GM19239 (cell line): ENCODE results near the gene MSRB1.

Experiments
- DNase-seq: peaks from one replicate; pipeline ENCODE4 v3.0.0; 2011; ENCODE audit warnings: low spot score; ENCODE audit not compliant: insufficient read length
- FAIRE-seq: peaks from 2 replicates; lab custom pipeline; 2011; peaks lifted over from hg19 to GRCh38; lab: Jason Lieb, UNC

MSRB1 gene

DNA sequence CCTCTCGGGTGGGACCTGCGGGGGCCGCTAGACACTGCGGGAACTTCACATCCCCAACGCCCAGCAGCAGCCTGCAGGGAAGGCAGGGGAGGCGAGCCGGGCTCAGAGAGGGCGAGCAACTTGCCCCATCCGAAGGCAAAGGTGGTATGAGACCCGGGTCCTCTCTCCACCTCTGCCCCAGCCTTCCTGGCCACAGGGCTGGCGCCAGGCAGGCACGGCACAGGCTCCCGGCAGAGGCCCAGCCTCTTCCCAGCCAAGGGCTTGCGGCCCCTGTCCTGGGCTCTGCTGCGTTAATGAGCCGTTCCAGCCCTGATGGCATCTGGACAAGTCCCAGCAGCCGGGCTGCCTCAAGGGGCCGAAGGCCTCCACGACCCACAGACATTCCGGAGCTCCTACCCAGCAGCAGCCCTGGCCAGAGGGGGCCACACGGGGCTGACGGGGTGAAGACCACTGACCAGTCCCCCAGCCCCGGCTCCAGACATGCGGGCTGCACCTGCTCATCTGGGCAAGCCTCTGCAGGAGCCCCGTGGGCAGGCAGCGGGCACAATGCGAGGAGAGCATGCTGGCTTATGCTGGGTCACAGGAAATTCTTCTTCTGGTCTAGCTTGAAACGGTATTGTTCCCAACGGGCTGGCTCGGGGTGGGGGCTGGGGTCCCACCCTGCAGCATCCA lies 23.5 kb downstream of the MSRB1 start:
- no peak for FAIRE-seq
- no peak for DNase-seq

DNA sequence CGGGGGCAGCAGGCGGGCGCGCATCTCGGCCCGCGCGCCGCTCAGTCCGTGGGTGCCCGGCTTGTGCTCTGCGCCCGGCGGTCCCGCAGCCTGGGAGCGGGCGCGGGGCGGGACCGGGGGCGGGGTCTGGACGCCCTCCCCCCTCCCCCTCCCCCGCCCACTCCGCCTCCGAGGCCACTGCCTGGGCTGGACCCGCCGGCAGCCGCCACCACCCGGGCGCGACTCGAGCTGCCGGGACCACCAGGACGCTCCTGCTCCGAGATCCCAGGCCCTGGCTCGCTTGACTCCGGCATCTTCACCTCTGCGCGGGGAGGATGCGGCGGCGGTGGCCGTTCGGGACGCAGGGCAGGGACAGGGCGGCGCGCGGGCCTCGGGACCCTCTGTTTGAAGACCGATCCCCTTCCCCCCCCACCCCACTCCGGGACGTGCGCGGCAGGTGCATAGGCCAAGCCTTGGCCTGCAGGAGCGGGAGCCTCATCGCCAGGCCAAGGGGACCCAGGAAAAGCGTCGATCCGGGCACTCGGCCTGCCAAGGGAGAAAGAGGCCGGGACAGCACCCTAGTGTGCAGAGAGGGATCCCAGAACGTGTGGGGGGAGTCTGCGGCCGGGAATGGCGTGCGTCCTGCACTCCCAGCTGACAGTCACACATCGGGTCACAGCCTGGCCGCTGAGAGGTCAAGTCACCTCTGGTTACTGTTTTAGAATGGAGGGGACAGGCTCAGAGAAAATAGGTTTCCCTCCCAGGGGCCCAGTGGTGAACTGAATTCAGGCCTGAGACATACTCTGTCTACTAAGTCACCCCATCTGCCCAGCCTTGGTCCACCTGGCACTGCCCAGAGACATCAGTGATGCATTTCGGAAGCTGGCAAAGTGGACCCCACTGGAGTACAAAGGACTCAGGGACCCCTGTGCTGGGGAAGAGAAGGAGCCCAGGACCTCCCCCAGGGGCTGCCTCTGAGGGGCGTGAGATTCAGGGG lies 24.4 kb downstream of the MSRB1 start, which contains the start of gene HS3ST6:
Gene HS3ST6 (minus strand): TSS at position 65 of the 976 bp plus-strand sequence. CDS start 92 bp downstream, outside the sequence.
- no peak for FAIRE-seq
- DNase-seq = no peak

DNA sequence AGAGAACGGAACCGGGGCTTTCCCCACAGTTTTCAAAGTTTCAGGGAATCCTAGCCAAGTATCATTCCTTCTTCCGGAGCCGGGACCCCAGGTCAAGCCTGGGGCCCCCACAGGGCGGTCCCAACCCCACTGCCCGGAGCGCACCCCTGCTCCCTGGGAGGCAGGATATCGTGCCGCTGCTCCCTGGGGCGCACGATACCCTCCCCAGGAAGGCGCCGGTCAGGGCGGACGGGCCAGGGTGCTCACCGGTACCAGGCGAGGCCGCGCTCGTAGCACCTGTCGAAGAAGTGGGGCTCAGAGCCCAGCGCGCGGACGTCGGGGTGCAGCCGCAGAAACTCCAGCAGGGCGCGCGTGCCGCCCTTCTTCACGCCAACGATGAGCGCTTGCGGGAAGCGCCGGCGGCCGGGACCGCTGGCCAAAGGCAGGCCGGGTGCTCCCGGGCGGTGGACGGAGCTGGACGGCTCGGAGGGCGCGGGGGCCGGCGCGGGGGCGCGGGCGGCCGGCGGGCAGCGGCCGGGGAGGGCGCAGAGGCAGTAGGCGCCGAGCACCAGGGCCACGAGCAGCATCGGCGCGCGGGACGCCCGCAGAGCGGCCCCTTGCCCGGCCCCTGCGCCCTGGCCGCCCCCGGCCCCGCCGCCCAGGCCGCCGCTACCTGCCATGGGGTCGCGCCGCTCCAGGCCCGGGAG lies 25.2 kb downstream of the MSRB1 start:
- FAIRE-seq (no peak), DNase-seq (no peak)

DNA sequence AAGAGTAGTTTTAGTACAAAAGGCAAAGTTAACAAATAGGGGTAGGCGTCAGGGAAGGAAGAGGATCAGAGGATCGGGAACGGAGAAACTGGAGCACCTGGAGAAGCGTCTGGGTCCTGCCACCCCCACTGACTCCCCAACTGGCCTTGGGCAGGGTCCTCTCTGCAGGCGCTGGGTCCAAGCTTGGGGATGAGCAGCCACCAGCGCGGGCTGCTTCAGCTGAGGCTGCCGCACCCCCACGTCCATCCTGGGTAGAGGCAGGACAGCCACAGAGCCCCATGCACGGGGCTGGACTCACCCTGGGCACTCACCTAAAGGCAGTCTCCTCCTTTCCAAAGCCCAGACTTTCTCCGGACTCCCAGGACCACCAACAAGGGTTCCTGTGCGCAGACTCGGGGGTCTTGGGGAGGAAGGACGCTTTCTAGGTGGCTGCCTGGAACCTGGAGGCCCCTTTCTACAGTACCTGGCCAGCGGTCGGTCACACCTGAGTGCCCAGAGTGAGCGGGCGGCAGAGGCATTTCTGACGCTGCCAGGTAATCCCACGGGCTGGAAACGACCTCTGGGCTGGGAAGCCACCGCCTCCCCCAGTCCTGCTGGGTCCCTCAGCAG lies 25.8 kb downstream of the MSRB1 start:
- no peak for FAIRE-seq
- DNase-seq = no peak

DNA sequence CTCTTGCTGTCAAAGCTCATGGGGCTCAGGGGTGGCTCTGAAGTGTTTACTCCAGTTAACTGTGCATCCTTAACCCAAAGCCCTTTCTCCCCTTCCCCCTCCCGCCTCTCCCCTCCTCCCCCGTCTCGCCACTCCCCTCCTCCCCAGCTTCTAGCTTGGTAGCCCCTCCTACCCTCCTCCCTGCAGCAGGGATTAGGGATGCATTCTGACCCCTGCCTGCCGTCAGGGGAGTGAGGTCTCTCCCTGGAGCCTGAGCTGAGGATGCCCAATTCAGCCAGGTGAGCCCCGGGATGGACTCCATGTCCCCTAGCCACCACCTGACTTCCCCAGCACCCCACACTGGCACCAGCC lies 26.4 kb downstream of the MSRB1 start:
- FAIRE-seq = no peak

DNA sequence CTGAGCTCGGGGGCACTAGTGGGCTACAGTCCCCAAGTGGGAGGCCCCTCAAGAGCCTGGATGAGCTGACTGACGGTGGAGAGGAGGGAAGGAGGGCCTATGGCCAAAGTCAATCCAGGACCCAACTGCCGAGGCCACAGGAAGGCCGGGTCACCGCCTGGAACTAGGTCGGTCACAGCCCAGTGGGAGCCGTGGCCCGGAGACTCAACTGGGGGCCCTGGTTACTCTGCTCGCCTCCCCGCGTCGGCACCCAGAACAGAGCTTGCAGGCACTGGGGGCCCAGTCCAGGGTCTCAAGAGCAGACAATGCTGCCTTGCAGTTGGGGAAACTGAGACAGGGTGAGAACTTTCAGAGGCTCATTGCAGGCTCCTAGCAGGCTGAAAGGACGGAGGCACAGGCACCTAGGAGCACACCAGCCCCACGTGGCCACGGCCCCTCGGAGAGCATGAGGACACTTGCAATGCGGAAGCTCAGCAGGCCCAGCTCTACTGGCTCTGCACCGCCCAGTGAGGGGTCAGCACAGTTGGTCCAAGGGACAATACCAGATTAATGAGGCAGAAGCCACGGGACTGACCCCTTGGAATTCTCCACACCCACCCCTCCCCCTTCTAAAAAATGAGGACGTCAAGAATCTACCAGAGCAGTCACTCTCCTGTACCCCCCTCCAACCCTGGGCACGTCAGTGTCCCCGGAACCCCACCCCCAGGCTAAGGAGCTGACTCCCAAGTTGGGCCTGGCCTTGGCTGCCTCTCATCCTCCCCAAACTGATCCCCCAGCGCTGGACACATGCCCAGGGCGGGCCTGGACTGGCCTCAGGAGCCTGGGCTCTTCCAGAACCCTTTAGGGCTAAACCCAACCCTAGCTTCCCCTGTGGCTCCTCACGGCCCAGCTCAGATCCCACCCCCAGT lies 27.0 kb downstream of the MSRB1 start:
- FAIRE-seq (no peak), DNase-seq (no peak)

More for the DNA sequence above, 26.4 kb downstream of the MSRB1 start:
- no peak for DNase-seq

DNA sequence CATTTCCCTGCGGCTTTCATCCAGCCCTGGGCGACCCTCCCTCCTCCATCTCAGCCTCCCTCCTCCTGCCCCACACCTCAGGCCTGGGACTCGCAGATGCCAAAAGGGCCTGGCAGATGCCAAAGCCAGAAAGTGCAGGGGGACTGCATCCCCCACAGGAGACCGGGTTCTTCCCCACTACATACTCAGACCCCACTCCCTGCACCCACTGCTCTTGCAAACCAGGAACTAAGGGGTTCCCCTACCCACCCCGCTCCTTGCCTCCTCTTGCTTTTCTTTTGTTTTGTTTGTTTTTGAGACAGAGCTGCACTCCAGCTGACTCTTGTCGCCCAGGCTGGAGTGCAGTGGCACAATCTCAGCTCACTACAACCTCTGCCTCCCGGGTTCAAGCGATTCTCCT lies 28.0 kb downstream of the MSRB1 start:
- FAIRE-seq = no peak

DNA sequence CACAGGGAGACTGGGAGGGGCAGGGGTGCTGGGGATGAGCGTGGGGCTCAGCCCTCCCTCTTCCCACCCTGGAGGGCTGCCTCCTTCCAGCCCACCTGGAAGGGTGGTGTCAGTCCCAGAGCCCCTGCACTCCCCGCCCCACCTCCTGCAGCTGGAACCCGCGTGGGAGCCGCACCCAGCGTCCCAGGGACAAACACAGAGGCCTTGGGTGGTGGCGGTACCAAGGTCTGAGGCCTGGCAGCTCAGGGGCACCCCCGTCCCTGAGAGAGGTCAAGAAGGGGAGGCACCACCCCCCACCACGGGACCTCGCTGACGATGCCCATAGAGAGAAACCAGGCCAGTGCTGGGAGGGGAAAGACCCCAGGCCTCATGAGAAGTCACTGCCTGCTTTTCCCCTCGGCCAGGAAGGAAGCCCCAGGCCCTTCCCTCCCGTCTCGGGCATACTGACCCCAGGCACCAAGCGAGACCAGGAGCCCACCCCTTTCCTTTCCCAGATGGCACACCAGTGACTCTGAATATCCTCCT lies 28.9 kb downstream of the MSRB1 start:
- no peak for DNase-seq
- FAIRE-seq = no peak

More for the DNA sequence above, 28.0 kb downstream of the MSRB1 start:
- DNase-seq = no peak

DNA sequence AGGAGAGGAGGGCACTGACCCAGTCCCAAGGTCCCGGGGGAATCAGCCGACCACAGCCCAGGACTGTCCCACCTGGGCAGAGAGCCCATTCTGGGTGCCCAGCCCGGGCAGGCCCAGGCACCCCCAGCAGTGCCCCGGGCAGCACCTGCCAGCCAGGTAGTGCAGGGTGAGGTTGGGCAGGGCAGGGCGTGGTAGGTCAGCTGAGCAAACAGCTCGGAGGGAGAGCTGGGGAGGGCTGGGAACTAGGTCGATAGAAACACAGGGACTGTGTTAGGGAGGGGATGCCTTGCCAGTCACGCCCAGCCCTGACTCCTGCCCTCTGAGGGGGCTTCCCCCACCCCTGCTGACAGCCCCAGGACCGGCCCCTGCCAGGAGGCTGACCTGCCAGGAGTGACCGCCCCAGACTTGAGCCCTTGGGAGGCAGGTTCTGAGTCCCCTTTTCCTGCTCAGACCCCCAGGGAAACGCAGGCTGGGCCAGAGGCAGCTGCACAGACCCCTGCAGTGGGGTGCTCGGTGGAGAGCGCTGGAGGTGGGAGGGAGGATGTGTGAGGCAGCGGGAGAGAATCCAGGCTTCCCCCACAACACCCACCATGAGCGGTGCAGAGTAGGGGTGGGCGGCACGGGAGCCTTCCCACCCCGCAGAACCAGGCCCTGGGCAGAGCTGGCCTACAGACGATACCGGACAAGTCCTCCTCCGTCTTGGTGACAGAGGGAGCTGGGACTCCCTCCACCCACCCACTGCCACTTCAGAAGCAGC lies 29.5 kb downstream of the MSRB1 start:
- DNase-seq (no peak), FAIRE-seq (no peak)

DNA sequence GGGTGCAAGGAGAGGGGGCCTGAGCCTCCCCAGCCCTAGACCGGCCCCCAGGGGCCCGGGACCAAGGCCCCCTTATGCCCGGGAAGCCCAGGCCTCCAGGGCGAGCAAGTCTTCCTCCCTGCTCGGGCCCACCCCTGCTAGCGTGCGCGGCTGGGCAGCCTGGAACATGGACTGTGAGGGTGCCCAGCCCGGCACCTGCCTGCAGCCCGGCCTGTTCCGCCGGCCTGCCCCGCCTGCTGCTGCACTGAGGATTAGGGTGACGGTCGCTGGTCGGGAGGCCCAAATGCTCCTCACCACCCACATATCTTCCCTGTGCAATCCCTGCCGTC lies 30.8 kb downstream of the MSRB1 start:
- no peak for FAIRE-seq

DNA sequence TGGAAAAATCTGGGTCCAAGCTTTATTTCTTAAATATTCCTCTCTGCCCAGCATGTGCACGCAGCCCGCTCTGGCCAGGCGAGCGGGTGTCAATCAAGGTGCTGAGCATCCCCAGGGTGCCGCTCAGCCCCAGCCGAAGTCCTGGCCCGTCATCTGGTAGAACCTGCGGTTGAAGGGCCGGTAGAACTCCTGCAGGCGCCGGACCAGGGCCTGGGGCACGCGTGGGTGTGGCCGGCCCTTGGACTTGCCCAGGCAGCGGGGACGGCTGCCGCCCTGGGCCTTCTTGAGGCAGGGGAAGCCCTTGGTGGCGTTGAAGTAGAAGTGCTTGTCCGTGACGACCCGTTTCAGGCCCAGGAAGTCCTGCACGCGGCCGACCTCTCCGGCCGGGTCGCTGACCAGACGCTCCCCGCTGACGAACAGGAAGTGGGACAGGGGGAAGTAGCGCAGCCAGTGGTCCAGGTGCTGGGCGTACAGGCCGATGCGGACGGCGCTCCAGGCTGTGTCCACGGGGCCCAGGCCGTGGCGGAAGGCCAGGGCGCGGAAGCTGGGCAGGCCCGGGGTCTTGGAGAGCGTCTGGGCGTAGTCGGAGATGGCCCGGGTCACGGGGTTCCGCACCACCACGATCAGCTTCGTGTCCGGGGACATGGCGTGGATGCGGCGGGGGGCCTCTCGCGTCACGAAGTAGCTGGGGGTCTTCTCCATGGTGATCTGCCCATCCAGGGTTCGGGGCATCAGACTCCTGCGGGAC lies 31.4 kb downstream of the MSRB1 start:
- DNase-seq (no peak), FAIRE-seq (no peak)

More for the DNA sequence above, 30.8 kb downstream of the MSRB1 start:
- no peak for DNase-seq

DNA sequence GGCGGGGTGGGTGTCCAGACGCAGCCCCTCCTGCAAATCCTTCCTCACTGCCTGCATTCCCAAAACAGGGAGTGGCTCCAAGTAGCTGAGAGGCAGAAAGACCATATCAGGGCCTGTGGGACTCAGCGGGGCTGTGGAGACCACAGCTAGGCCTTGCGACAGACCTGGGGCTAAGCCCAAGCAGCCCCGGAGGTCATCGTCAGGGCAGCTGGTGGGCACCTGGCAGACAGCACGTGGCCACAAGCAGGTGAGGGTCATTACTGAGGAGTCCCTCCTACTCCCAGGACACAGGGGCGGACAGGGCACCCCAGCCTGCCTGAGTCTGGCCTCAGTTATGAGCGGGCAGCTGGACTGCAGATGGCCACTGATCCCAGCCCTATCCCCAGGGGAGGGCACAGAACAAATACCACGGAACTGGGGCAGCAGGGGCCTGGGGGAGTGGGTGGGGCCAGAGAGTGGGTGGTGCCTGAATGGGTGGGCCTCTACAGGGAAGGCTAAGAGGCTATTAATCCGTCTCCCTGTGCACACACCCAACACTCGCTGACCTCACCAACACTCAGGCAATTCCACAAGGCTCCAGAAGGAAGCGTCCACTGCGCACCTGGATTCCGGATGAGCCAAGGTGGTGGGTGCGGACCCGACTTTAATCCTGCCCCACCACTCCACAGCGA lies 33.3 kb downstream of the MSRB1 start:
- no peak for DNase-seq
- no peak for FAIRE-seq

DNA sequence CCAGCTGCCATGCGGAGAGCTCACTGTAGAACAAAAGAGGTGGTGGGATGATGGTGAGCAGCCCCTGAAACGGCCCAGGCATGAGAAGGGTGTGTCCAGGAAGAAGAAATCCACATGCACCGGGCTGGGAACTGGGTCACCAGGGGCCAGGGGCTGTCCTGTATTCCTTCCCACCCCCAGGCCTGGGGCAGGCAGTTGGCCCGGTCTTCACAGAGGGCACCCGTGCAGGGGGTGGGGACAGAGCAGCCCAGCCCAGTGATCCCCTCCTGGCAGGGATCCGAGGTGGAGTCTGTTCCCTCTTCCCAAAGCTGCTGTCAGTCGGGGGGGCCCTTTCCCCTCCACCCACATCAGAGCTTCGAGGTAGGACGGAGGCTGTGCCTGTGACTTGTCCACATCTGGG lies 34.0 kb downstream of the MSRB1 start:
- DNase-seq = no peak
- FAIRE-seq = no peak

DNA sequence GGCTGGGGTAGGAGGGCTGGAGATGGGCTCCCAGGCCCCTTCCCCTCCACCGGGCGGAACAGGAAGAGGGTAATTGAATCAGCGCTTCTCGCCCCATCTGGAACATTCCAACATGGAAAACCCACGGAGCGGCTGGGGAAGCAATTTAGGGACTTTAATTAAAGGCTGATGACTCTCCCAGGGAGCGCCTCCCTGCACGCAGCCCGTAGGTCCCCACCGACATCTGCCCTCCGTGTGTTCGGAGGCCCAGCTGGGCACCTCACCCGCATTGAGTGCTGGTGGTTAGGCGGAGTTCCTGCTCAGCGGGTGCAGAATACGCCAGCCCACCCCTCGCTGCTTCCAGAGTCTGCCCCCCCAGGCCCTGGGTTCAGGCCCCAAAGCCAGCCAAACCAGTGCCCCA lies 34.8 kb downstream of the MSRB1 start:
- FAIRE-seq (no peak), DNase-seq (no peak)

DNA sequence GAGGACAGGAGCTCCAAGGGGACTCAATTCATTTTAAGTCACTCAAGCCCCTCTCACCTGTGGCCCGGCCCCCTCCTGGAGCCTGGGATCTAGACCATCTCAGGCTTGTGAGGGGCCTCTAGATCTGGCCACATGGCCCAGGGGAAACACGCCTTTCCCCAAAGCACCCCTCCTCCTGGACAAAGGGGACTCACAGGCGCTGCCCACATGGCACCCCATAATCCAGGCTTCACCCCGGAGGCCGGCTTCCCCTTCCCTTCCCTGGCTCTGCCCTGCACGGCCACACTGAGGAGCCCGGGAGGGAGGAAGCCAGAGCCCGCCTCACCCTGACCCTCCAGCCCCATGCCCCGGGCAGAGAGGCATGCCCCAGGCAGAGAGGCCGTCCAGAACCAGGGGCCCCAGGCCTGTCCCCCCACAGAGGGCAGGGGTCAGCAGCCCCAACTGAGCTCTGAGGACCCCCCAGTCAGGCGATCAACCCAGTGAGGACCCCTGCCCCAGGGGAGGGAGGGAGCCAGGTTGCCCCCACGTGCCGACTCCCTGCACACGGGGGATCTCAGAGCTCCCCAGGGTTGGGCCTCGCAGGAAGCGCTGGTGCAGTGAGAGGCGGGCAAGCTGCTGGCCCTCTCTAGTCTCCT lies 35.7 kb downstream of the MSRB1 start:
- FAIRE-seq = no peak
- no peak for DNase-seq

DNA sequence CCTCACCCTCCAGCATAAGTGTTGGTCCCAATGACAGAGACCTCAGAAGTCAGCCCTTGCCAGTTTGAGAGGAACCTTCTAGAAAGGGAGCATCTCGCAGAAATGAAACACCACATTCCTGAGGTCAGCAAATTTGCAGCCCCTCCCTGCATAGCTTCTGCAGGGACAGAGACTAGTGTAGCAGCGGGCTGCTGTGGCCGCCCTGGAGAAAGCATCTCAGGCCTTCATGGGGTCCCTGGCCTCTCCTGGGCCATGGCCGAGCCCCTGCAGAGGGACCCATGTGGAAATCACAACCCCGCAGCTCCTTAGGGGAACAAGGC lies 36.2 kb downstream of the MSRB1 start:
- DNase-seq = no peak
- FAIRE-seq = no peak
